ENCODE data around the gene SYNE1. TPM values are rescaled to one million over a fixed set of nuclear protein-coding genes. Genes with fewer than 3 reads are reported as not detected.
A peak's percentile ranks its signal among the peaks of the same experiment; 100 is the strongest.

SYNE1 gene
- total and polyA plus RNA-seq, 8 donors, result 24.4 to 56.2 (median 49.2) TPM

- no peak overlapping the region for H3K27ac ChIP-seq
- FAIRE-seq, result no peak
- H3K27me3 ChIP-seq, result no peaks in the 10 kb centered on the region
- ATAC-seq, result no peak
- DNase-seq, result no peak
- no peak for TF ChIP-seq CTCF (IDR thresholded peaks at IDR 0.05)
- no peaks in the 10 kb centered on the region for H3K9me3 ChIP-seq
- no peaks in the 10 kb centered on the region for H3K4me1 ChIP-seq
- intact Hi-C loops (cut with DNase I), result no loop called here
- 4 to 12% methylated on average over 1 of the region's 1 CpG for WGBS, 2 donors
- no peaks in the 10 kb centered on the region for H3K36me3 ChIP-seq
- H3K4me3 ChIP-seq, result no peak overlapping the region
Measured at GRCh38 chr6:152394303-152394702, 242.9 kb downstream of the SYNE1 start.

GRCh38 chr6:152391179-152391880, 245.8 kb downstream of the SYNE1 start:
- intact Hi-C loops (cut with DNase I), result no loop called here
- FAIRE-seq (no peak), DNase-seq (no peak), ATAC-seq (peak in 2 of 4 donors; percentile 61 to 67)
- Histone ChIP-seq H3K36me3 (no peaks in the 10 kb centered on the region), H3K27ac (peak overlapping the region in 2 of 4 donors; percentile 50), H3K9me3 (no peaks in the 10 kb centered on the region), H3K4me3 (peak overlapping the region in 1 of 4 donors; percentile 12), H3K4me1 (no peaks in the 10 kb centered on the region), H3K27me3 (no peaks in the 10 kb centered on the region)
- 50 to 55% methylated on average over 6 of the region's 6 CpGs for WGBS, 2 donors
- TF ChIP-seq CTCF (IDR thresholded peaks at IDR 0.05), result no peak

- Histone ChIP-seq H3K9me3 (no peaks in the 10 kb centered on the region), H3K4me3 (no peak overlapping the region), H3K27me3 (no peaks in the 10 kb centered on the region), H3K4me1 (peaks cover 0 to 4% (median under 1%) of the 10 kb centered on the region in 3 donors), H3K36me3 (no peaks in the 10 kb centered on the region), H3K27ac (no peak overlapping the region)
- 57 to 65% methylated on average over 6 of the region's 6 CpGs for WGBS, 2 donors
- FAIRE-seq, result no peak
- peak in 1 of 4 donors; percentile 22 for ATAC-seq
- no peak for DNase-seq
- no peak for TF ChIP-seq CTCF (IDR thresholded peaks at IDR 0.05)
- intact Hi-C loops (cut with DNase I), result no loop called here
Measured at GRCh38 chr6:152387091-152387490, 250.1 kb downstream of the SYNE1 start.

GRCh38 chr6:152386131-152386530, 251.0 kb downstream of the SYNE1 start:
- WGBS, 2 donors, result 15 to 18% methylated on average over 2 of the region's 2 CpGs
- no peak overlapping the region for H3K4me3 ChIP-seq
- TF ChIP-seq CTCF (IDR thresholded peaks at IDR 0.05), result no peak
- DNase-seq (no peak), FAIRE-seq (no peak), ATAC-seq (no peak)
- H3K27ac ChIP-seq, result no peak overlapping the region
- H3K4me1 ChIP-seq, result peaks cover 0 to 7% (median 4%) of the 10 kb centered on the region in 3 donors
- no peaks in the 10 kb centered on the region for H3K27me3 ChIP-seq
- no peaks in the 10 kb centered on the region for H3K9me3 ChIP-seq
- H3K36me3 ChIP-seq, result no peaks in the 10 kb centered on the region
- intact Hi-C loops (cut with DNase I), result no loop called here
